A673 (cell line): ENCODE measurements around the gene APELA.

ENCODE experiments used
- CTCF ChIP-seq: fragments of 300-800, 200-600 bp; sonication (generic); conservative IDR thresholded peaks from 2 replicates; pipeline ENCODE4 v1.5.1; 2017; ENCODE audit warnings: low read depth, mild to moderate bottlenecking, antibody characterized with exemption, low read length, moderate library complexity, mixed read lengths
- EZH2 ChIP-seq: fragments of 200-600 bp; sonication (generic); IDR thresholded peaks from 2 replicates; pipeline ENCODE4 v1.6.1; 2017; ENCODE audit warnings: borderline replicate concordance, low read depth, mild to moderate bottlenecking, mixed read lengths, antibody characterized with exemption, low read length; ENCODE audit not compliant: poor library complexity, severe bottlenecking

DNA sequence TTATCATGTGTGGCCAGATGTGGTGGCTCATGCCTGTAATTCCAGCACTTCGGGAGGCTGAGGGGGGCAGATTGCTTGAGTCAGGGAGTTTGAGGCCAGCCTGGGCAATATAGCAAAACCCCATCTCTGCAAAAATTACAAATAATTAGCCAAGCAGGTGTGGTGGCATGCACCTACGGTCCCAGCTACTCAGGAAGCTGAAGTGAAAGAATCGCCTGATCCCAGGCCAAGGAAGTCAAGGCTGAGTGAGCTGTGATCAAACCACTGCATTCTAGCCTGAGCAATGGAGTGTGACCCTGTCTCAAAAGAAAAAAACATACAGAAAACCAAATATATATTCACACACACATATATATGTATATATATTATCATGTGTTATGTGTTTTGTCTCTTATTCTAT lies 15.0 kb downstream of the APELA start:
- TF ChIP-seq CTCF (no peak), EZH2 (no peak)
